ENCODE results near the gene KRT84. TPM values are rescaled to one million over a fixed set of nuclear protein-coding genes. Genes with fewer than 3 reads are reported as not detected.

Gene KRT84
- total RNA-seq, 2 experiments from 2014 or later = not detected

DNA sequence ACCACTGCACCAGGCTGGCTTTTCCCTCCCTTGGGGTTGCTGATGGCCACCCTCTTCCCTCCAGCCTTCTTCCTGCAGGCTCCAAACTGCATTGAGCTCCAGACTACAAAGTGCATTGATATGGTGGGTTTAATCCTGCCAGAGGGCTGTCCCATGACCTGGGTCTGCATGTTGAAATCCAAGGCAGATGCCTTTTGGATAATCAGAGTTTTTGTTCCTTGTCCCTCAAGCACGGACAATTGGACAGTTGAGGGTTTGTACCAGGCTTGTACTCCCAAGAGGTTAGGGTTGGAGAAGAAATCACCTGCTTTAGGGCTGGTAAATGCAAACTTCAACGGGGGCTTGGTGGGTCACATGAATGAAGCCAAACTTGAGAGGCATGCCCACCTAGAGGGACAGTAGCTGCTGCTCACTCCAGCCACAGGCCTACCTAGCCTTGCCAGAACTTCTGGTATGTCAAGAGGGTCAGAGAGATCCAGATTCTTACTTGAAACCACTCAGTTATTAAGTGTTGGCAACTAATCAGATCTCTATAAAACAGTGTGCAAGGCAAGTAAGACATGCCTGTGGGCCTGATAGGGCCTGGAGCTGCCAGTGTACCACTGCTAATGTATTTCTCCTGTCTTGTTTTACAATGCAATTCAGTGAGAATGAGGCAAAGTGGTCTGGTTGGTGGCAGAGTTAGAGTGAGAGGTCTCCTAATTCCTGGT, 42.5 kb downstream of the KRT84 start:
- ATAC-seq (ENCODE audit: poor library complexity) = no peak
- H3K4me1 Mint-ChIP-seq (ENCODE audit: low read depth) = no peaks in the 10 kb centered on the region
- H3K27ac Mint-ChIP-seq = no peak overlapping the region
- intact Hi-C loops (cut with DNase I, micrococcal nuclease) = no loop called here
- no peaks in the 10 kb centered on the region for H3K9me3 Mint-ChIP-seq
- CTCF ChIA-PET = no interaction called here
- POLR2A ChIA-PET = no interaction called here
- no peak overlapping the region for H3K4me3 Mint-ChIP-seq
- no peaks in the 10 kb centered on the region for H3K36me3 Mint-ChIP-seq (ENCODE audit: low read depth)
- Histone ChIP-seq H3K9me3 (ENCODE audit: control insufficient read depth in 1 of 2, insufficient read depth in 1 of 2, low read length in 2 of 2) (peaks cover 0 to 5% of the 10 kb centered on the region in 2 experiments), H3K27ac (ENCODE audit: low read depth in 1 of 2, low read length in 2 of 2) (no peak overlapping the region), H3K4me1 (ENCODE audit: insufficient read depth, low read length) (no peaks in the 10 kb centered on the region), H3K4me3 (ENCODE audit: low read length) (no peak overlapping the region), H3K36me3 (ENCODE audit: insufficient read depth, low read length) (no peaks in the 10 kb centered on the region), H3K27me3 (ENCODE audit: control insufficient read depth in 1 of 2, insufficient read depth in 2 of 2, low read length in 2 of 2) (no peaks in the 10 kb centered on the region)
- TF ChIP-seq, protein P1, sequence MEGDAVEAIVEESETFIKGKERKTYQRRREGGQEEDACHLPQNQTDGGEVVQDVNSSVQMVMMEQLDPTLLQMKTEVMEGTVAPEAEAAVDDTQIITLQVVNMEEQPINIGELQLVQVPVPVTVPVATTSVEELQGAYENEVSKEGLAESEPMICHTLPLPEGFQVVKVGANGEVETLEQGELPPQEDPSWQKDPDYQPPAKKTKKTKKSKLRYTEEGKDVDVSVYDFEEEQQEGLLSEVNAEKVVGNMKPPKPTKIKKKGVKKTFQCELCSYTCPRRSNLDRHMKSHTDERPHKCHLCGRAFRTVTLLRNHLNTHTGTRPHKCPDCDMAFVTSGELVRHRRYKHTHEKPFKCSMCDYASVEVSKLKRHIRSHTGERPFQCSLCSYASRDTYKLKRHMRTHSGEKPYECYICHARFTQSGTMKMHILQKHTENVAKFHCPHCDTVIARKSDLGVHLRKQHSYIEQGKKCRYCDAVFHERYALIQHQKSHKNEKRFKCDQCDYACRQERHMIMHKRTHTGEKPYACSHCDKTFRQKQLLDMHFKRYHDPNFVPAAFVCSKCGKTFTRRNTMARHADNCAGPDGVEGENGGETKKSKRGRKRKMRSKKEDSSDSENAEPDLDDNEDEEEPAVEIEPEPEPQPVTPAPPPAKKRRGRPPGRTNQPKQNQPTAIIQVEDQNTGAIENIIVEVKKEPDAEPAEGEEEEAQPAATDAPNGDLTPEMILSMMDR (IDR thresholded peaks at IDR 0.05) = no peak
- no peak for DNase-seq
- H3K27me3 Mint-ChIP-seq = peaks cover 4% of the 10 kb centered on the region

- no peaks in the 10 kb centered on the region for H3K4me1 Mint-ChIP-seq (ENCODE audit: low read depth)
- H3K27me3 Mint-ChIP-seq = peaks cover 4% of the 10 kb centered on the region
- no peak overlapping the region for H3K4me3 Mint-ChIP-seq
- Histone ChIP-seq H3K36me3 (ENCODE audit: insufficient read depth, low read length) (no peaks in the 10 kb centered on the region), H3K4me3 (ENCODE audit: low read length) (no peak overlapping the region), H3K9me3 (ENCODE audit: control insufficient read depth in 1 of 2, insufficient read depth in 1 of 2, low read length in 2 of 2) (peaks cover 0 to 5% of the 10 kb centered on the region in 2 experiments), H3K4me1 (ENCODE audit: insufficient read depth, low read length) (no peaks in the 10 kb centered on the region), H3K27me3 (ENCODE audit: control insufficient read depth in 1 of 2, insufficient read depth in 2 of 2, low read length in 2 of 2) (no peaks in the 10 kb centered on the region), H3K27ac (ENCODE audit: low read depth in 1 of 2, low read length in 2 of 2) (no peak overlapping the region)
- POLR2A ChIA-PET = no interaction called here
- no peaks in the 10 kb centered on the region for H3K36me3 Mint-ChIP-seq (ENCODE audit: low read depth)
- DNase-seq (no peak), ATAC-seq (ENCODE audit: poor library complexity) (no peak)
- H3K27ac Mint-ChIP-seq = no peak overlapping the region
- H3K9me3 Mint-ChIP-seq = no peaks in the 10 kb centered on the region
- intact Hi-C loops (cut with DNase I, micrococcal nuclease) = no loop called here
- TF ChIP-seq, protein P1 (IDR thresholded peaks at IDR 0.05) = no peak
- CTCF ChIA-PET = no interaction called here
Observed at GRCh38 chr12:52341066-52341580, 44.3 kb downstream of the KRT84 start.

DNA sequence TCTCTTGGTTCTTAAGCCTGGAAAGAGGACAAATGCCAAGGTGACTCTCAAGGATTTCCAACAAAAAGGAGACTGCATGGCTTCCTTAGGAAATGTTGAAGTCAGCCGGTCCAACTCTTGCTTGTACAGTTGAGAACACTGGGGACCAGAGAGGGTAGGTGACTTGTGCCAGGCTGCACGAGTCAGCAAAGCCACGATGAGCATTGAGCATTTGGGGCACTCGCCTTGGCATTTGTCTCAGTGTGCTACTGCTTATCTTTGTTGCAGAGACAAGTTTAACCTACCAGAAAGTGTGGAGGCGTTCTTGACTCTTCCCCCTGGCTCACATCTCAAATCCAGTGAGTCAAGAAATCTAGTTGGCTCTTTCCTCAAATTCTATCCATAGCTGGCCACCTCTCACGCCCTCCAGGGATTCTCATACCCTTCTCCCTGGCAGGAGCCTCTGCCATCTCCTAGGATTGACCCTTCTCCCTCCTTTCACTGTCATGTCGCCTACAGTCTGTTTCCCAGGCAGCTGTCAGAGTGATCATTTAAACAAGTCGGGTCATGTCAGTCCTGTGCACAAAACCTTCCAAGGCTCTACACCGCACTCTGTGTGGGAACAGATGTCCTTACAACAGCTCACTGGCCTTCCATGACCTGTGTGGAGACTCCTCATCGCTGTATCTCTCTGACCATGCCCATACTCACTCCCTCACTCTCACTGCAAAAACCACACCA, 47.1 kb downstream of the KRT84 start:
- CTCF ChIA-PET = interaction anchor here (2.4 kb wide), 1 partner anchor 11 kb away, joined by 12 read pairs; no protein-coding TSS in a partner anchor
- Histone ChIP-seq H3K27ac (ENCODE audit: low read depth in 1 of 2, low read length in 2 of 2) (no peak overlapping the region), H3K27me3 (ENCODE audit: control insufficient read depth in 1 of 2, insufficient read depth in 2 of 2, low read length in 2 of 2) (peaks cover 0 to 6% of the 10 kb centered on the region in 2 experiments), H3K9me3 (ENCODE audit: control insufficient read depth in 1 of 2, insufficient read depth in 1 of 2, low read length in 2 of 2) (peaks cover 0 to 4% of the 10 kb centered on the region in 2 experiments), H3K36me3 (ENCODE audit: insufficient read depth, low read length) (no peaks in the 10 kb centered on the region), H3K4me3 (ENCODE audit: low read length) (no peak overlapping the region), H3K4me1 (ENCODE audit: insufficient read depth, low read length) (no peaks in the 10 kb centered on the region)
- Mint-ChIP-seq H3K4me1 (ENCODE audit: low read depth) (no peaks in the 10 kb centered on the region), H3K9me3 (no peaks in the 10 kb centered on the region), H3K27me3 (peaks cover 11% of the 10 kb centered on the region), H3K36me3 (ENCODE audit: low read depth) (no peaks in the 10 kb centered on the region), H3K27ac (no peak overlapping the region), H3K4me3 (no peak overlapping the region)
- intact Hi-C loops (cut with DNase I, micrococcal nuclease) = no loop called here
- no peak for DNase-seq
- ATAC-seq (ENCODE audit: poor library complexity) = no peak
- TF ChIP-seq, protein P1 (IDR thresholded peaks at IDR 0.05) = no peak
- POLR2A ChIA-PET = no interaction called here
